Fibroblast of mammary gland (primary cell): ENCODE data around the gene CHID1.
A peak's percentile ranks its signal among the peaks of the same experiment; 100 is the strongest.

Experiments
- DNase-seq: peaks from one replicate; pipeline ENCODE4 v3.0.0-alpha.2; 2010; ENCODE audit warnings: low read depth
- H3K4me3 ChIP-seq: 2 replicates; pipeline ENCODE4 v1.5.1; 2011; ENCODE audit warnings: low read depth, mild to moderate bottlenecking, low read length, moderate library complexity; ENCODE audit not compliant: control insufficient read depth
- CTCF ChIP-seq: conservative IDR thresholded peaks from 2 replicates; pipeline ENCODE4 v1.5.1; 2011; ENCODE audit warnings: low read depth, low read length, inconsistent platforms; ENCODE audit not compliant: control insufficient read depth, insufficient read depth

Gene CHID1

DNA sequence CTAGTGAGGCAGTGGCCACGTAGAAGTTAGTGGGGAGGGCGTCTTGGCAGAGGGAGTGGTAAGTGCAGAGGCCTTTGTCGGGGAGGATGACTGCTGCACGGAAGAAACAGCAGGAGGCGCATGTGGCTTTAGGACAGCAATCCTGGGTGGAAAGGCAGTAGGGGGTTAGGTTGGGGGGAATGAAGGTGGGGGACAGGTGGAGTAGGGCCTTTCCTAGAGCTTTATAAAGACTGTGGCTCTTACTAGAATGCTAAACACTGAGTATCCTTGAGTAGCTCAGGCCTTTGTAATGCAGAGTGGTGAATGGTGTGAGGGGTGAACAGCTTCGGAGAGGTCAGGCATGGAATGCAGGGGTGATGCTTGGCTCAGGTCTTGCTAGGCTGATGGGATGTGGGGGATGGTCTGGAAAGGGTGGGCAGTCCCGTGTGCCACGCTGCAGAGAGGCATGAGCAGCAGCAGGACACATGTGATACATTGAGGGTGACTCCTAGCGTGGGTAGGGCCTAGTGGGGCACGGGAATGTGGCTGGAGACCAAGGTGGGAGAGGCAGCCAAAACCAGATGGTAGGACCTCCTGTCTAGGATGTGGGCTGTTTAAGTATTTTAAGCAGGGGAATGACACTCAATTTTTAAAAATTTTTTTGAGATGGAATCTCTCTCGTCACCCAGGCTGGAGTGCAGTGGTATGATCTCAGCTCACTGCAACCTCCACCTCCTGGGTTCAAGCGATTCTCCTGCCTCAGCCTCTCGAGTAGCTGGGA, 34.3 kb upstream of the CHID1 start:
- peak; percentile 65 for DNase-seq
- TF ChIP-seq CTCF = peak; percentile 39
- no peak overlapping the region for H3K4me3 ChIP-seq

- H3K4me3 ChIP-seq = no peak overlapping the region
- peak; percentile 78 for DNase-seq
- no peak for TF ChIP-seq CTCF
Observed at GRCh38 chr11:942823-943222, 32.2 kb upstream of the CHID1 start.

GRCh38 chr11:940496-941135, 30.0 kb upstream of the CHID1 start:
- TF ChIP-seq CTCF = no peak
- no peak for DNase-seq
- no peak overlapping the region for H3K4me3 ChIP-seq

GRCh38 chr11:937841-938261, 27.2 kb upstream of the CHID1 start:
- H3K4me3 ChIP-seq = no peak overlapping the region
- no peak for TF ChIP-seq CTCF
- DNase-seq = no peak

- no peak for DNase-seq
- no peak overlapping the region for H3K4me3 ChIP-seq
- no peak for TF ChIP-seq CTCF
Observed at GRCh38 chr11:936199-936598, 25.6 kb upstream of the CHID1 start.

GRCh38 chr11:934527-934926, 23.9 kb upstream of the CHID1 start:
- TF ChIP-seq CTCF = no peak
- H3K4me3 ChIP-seq = no peak overlapping the region
- DNase-seq = no peak
